ENCODE measurements around the gene CAMSAP3. TPM values are rescaled to one million over a fixed set of nuclear protein-coding genes. Genes with fewer than 3 reads are reported as not detected.

The CAMSAP3 gene
- total RNA-seq, 1 donor from 2014 or later, result 1.1 TPM

DNA sequence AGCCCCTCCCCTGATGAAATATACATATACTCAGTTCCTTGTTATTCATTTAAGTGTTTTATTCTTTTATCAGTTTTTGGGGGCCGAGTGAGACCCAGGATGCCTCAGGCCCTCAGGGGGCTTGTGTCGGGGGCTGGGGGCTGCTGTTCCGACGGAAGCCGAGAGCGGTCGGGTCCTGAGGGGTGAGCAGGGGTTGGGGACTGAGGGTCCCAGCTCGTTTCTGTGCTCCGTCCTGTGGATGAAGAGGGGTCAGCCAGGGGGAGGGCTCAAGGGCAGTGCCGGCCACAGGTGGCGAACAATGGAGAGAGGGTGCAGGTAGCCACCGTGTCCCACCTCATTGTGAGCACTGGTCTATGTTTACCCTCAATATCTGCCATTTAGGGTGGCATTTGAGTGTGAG is 35.9 kb downstream of the CAMSAP3 start:
- Mint-ChIP-seq H3K4me3 (ENCODE audit: unreplicated experiment) (no peak overlapping the region), H3K27me3 (ENCODE audit: unreplicated experiment) (peaks cover 14% of the 10 kb centered on the region), H3K4me1 (ENCODE audit: unreplicated experiment) (peaks cover 30% of the 10 kb centered on the region), H3K9me3 (ENCODE audit: unreplicated experiment) (no peaks in the 10 kb centered on the region), H3K27ac (ENCODE audit: unreplicated experiment) (no peak overlapping the region), H3K36me3 (ENCODE audit: unreplicated experiment) (no peaks in the 10 kb centered on the region)
- TF ChIP-seq, protein P1, sequence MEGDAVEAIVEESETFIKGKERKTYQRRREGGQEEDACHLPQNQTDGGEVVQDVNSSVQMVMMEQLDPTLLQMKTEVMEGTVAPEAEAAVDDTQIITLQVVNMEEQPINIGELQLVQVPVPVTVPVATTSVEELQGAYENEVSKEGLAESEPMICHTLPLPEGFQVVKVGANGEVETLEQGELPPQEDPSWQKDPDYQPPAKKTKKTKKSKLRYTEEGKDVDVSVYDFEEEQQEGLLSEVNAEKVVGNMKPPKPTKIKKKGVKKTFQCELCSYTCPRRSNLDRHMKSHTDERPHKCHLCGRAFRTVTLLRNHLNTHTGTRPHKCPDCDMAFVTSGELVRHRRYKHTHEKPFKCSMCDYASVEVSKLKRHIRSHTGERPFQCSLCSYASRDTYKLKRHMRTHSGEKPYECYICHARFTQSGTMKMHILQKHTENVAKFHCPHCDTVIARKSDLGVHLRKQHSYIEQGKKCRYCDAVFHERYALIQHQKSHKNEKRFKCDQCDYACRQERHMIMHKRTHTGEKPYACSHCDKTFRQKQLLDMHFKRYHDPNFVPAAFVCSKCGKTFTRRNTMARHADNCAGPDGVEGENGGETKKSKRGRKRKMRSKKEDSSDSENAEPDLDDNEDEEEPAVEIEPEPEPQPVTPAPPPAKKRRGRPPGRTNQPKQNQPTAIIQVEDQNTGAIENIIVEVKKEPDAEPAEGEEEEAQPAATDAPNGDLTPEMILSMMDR (IDR thresholded peaks at IDR 0.05), result no peak
- DNase-seq (ENCODE audit: extremely low spot score, unreplicated experiment), result no peak

DNA sequence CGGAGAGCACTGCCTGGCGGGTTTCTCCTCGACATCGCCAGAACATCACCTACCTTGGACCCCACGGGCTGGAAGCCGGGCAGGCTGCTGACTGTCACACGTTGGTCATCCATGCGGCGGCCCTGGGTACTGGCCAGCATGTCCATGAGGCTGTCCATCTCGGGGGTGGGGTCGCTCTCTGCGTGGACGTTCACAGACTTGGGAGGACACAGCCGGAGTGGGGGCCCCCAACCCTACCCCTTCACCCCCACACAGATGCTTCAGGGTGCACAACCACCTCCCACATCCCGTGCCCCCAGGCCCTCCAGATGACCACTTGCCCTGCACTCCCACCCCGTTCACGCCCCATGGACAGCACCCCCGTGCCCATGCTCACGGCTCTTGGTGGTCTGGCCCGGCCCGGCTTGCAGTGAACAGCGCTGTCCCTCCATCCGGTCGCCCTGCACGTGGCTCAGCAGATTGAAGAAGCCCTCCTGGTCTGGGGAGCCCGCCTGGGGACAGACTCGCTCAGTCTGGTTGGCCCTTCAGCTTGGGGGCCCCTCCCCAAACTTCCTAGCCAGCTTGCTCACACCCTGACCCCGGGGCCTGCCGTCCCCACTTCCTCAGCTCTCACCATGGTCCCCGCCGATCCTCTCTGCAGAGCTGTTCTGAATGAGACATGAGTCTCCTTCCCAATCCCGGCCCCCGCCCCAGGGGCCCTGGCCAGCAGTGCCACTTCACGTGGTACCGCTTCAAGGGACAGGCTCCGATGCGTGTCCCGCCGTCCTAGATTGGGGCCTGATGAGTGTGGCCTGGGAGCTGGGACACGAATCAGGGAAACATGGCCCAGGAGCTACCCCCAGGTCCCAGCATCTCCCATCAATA is 36.9 kb downstream of the CAMSAP3 start:
- Mint-ChIP-seq H3K27ac (ENCODE audit: unreplicated experiment) (no peak overlapping the region), H3K4me1 (ENCODE audit: unreplicated experiment) (peaks cover 29% of the 10 kb centered on the region), H3K27me3 (ENCODE audit: unreplicated experiment) (peaks cover 16% of the 10 kb centered on the region), H3K36me3 (ENCODE audit: unreplicated experiment) (no peaks in the 10 kb centered on the region), H3K9me3 (ENCODE audit: unreplicated experiment) (no peaks in the 10 kb centered on the region), H3K4me3 (ENCODE audit: unreplicated experiment) (no peak overlapping the region)
- TF ChIP-seq, protein P1 (IDR thresholded peaks at IDR 0.05), result no peak
- DNase-seq (ENCODE audit: extremely low spot score, unreplicated experiment), result no peak

DNA sequence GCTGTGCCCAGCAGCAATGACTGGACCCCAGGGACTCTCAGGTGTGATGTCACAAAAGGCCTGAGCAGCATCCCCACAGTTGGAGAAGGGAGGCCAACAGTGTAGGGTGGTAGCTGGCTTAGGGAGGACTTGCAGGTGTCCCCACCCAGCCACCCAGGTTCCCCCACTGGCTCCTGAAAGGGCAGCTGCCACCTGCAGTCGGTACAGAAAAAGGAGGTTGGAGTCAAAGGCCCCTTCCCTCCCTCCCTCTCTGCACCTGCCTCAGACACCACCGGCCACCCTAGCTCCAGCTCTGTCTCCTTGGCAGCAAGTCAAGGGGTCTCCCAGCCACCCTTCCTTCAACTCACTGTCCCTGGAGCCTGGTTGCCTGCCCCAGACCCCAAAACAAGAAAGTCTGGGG is 38.0 kb downstream of the CAMSAP3 start, which contains the start of gene PCP2:
Gene PCP2, minus strand, starts transcription at position 22 of the 400 bp plus-strand sequence. CDS start 262 bp downstream, outside the sequence.
- TF ChIP-seq, protein P1 (IDR thresholded peaks at IDR 0.05), result no peak
- Mint-ChIP-seq H3K27ac (ENCODE audit: unreplicated experiment) (no peak within 1 kb of the TSS), H3K4me3 (ENCODE audit: unreplicated experiment) (no peak within 1 kb of the TSS)

DNA sequence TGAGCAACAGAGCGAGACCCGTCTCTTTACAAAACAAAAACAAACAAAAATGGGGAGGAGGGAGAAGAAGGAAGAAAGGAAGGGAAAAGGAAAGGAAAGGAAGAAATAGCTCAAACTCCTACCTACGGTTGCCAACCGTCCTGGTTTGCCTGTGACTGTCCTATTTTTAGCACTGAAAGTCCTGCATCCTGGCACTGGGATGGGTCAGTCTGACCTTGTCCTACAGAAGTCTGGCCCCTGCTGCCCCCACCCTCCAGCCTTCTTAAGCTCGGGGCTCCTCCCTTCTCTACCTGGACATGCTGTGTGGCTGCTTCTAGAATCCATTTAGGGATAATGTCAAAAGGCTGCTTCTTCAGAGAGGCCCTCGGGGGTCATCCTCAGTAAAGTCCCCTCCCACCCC is 40.0 kb downstream of the CAMSAP3 start:
- Mint-ChIP-seq H3K27ac (ENCODE audit: unreplicated experiment) (no peak overlapping the region), H3K9me3 (ENCODE audit: unreplicated experiment) (no peaks in the 10 kb centered on the region), H3K36me3 (ENCODE audit: unreplicated experiment) (no peaks in the 10 kb centered on the region), H3K4me3 (ENCODE audit: unreplicated experiment) (no peak overlapping the region), H3K27me3 (ENCODE audit: unreplicated experiment) (peaks cover 16% of the 10 kb centered on the region), H3K4me1 (ENCODE audit: unreplicated experiment) (peaks cover 4% of the 10 kb centered on the region)
- TF ChIP-seq, protein P1 (IDR thresholded peaks at IDR 0.05), result no peak
- no peak for DNase-seq (ENCODE audit: extremely low spot score, unreplicated experiment)

More for the DNA sequence above, 38.0 kb downstream of the CAMSAP3 start, which contains the start of gene PCP2:
- DNase-seq (ENCODE audit: extremely low spot score, unreplicated experiment), result no peak
- no peaks in the 10 kb centered on the region for H3K36me3 Mint-ChIP-seq (ENCODE audit: unreplicated experiment)
- H3K27me3 Mint-ChIP-seq (ENCODE audit: unreplicated experiment), result peaks cover 16% of the 10 kb centered on the region
- no peaks in the 10 kb centered on the region for H3K9me3 Mint-ChIP-seq (ENCODE audit: unreplicated experiment)
- peaks cover 20% of the 10 kb centered on the region for H3K4me1 Mint-ChIP-seq (ENCODE audit: unreplicated experiment)

DNA sequence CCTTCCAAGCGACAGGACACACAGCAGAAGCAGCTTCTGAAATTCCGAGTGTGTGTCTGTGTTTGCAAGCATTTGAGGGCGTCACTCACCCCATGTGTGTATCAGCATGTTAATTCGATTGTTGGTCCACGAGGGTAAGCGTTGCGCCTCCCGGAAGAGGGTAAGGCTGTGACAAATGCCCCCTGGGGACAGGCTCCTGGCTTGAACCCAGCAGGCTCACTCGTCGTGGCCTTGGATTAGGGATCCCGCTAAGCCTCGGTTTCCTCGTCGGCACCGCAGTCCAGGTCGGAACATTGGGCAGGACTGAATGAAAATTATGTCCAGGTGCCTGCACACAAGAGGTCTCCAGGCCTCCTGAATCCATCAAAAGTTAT is 40.6 kb downstream of the CAMSAP3 start:
- DNase-seq (ENCODE audit: extremely low spot score, unreplicated experiment), result no peak
- Mint-ChIP-seq H3K27ac (ENCODE audit: unreplicated experiment) (no peak overlapping the region), H3K4me1 (ENCODE audit: unreplicated experiment) (no peaks in the 10 kb centered on the region), H3K4me3 (ENCODE audit: unreplicated experiment) (peak overlapping the region; percentile 40), H3K27me3 (ENCODE audit: unreplicated experiment) (peaks cover 16% of the 10 kb centered on the region), H3K9me3 (ENCODE audit: unreplicated experiment) (no peaks in the 10 kb centered on the region), H3K36me3 (ENCODE audit: unreplicated experiment) (no peaks in the 10 kb centered on the region)
- TF ChIP-seq, protein P1 (IDR thresholded peaks at IDR 0.05), result no peak

Measured in osteocyte (in vitro differentiated cells).